Immature natural killer cell (primary cell): ENCODE data around the gene WNK2. TPM values are rescaled to one million over a fixed set of nuclear protein-coding genes. Genes with fewer than 3 reads are reported as not detected.

Source experiments
- DNase-seq, 3 donors: peaks; one replicate each; pipeline ENCODE4 v3.0.0; 2022; ENCODE audit warnings: mixed read lengths in 1 of 3
- H3K27ac Mint-ChIP-seq, 6 donors: one replicate each; pipeline ENCODE4 v1.8.0; 2020; ENCODE audit warnings: mixed read lengths in 6 of 6, mild to moderate bottlenecking in 5 of 6, inconsistent platforms in 4 of 6, moderate library complexity in 3 of 6
- H3K27me3 Mint-ChIP-seq, 3 donors: one replicate each; pipeline ENCODE4 v1.8.0; 2020 to 2021; ENCODE audit warnings: low read depth in 3 of 3, mild to moderate bottlenecking in 3 of 3, mixed read lengths in 3 of 3, moderate library complexity in 3 of 3, inconsistent platforms in 1 of 3
- H3K36me3 Mint-ChIP-seq, 3 donors: one replicate each; pipeline ENCODE4 v1.8.0; 2020; ENCODE audit warnings: mixed read lengths in 3 of 3, inconsistent platforms in 2 of 3, mild to moderate bottlenecking in 2 of 3
- H3K4me1 Mint-ChIP-seq, 2 donors: one replicate each; pipeline ENCODE4 v1.8.0; 2020; ENCODE audit warnings: inconsistent platforms in 2 of 2, mild to moderate bottlenecking in 2 of 2, mixed read lengths in 2 of 2, moderate library complexity in 1 of 2
- H3K4me3 Mint-ChIP-seq, 5 donors: one replicate each; pipeline ENCODE4 v1.8.0; 2020; ENCODE audit warnings: mild to moderate bottlenecking in 5 of 5, mixed read lengths in 5 of 5, inconsistent platforms in 3 of 5, moderate library complexity in 3 of 5
- H3K9me3 Mint-ChIP-seq, 6 donors: one replicate each; pipeline ENCODE4 v1.8.0; 2020; ENCODE audit warnings: mild to moderate bottlenecking in 6 of 6, mixed read lengths in 6 of 6, inconsistent platforms in 4 of 6, moderate library complexity in 3 of 6
- polyA plus RNA-seq, 3 donors: library from polyadenylated mRNA; unstranded; fragments of 300-500 nt; fragmentation: Illumina TruSeq; gene quantifications; one replicate each; pipeline ENCODE4 v1.2.3, GENCODE V29; 2021

The WNK2 gene
- polyA plus RNA-seq, 3 donors from 2014 or later: not detected

- no peak overlapping the region for H3K4me3 Mint-ChIP-seq
- DNase-seq: no peak
- no peak overlapping the region for H3K27ac Mint-ChIP-seq
- H3K27me3 Mint-ChIP-seq: peaks cover 6 to 11% (median 7%) of the 10 kb centered on the region in 3 donors
- no peaks in the 10 kb centered on the region for H3K36me3 Mint-ChIP-seq
- no peaks in the 10 kb centered on the region for H3K9me3 Mint-ChIP-seq
- H3K4me1 Mint-ChIP-seq: no peaks in the 10 kb centered on the region
Measured at GRCh38 chr9:93301291-93301811, 117.4 kb downstream of the WNK2 start.

GRCh38 chr9:93301911-93302541, 118.1 kb downstream of the WNK2 start:
- no peak for DNase-seq
- Mint-ChIP-seq H3K9me3 (no peaks in the 10 kb centered on the region), H3K27ac (no peak overlapping the region), H3K4me3 (no peak overlapping the region), H3K36me3 (no peaks in the 10 kb centered on the region), H3K27me3 (peaks cover 7 to 15% (median 9%) of the 10 kb centered on the region in 3 donors), H3K4me1 (no peaks in the 10 kb centered on the region)

GRCh38 chr9:93302586-93303257, 118.8 kb downstream of the WNK2 start:
- Mint-ChIP-seq H3K27me3 (peaks cover 2 to 15% (median 11%) of the 10 kb centered on the region in 3 donors), H3K36me3 (no peaks in the 10 kb centered on the region), H3K4me1 (no peaks in the 10 kb centered on the region), H3K27ac (no peak overlapping the region), H3K9me3 (no peaks in the 10 kb centered on the region), H3K4me3 (no peak overlapping the region)
- DNase-seq: peak; percentile 36 to 59 (median 52)

- Mint-ChIP-seq H3K9me3 (no peaks in the 10 kb centered on the region), H3K4me3 (no peak overlapping the region), H3K27me3 (peaks cover 2 to 15% (median 11%) of the 10 kb centered on the region in 3 donors), H3K4me1 (no peaks in the 10 kb centered on the region), H3K27ac (no peak overlapping the region), H3K36me3 (no peaks in the 10 kb centered on the region)
- DNase-seq: no peak
Measured at GRCh38 chr9:93303258-93303771, 119.4 kb downstream of the WNK2 start.

- Mint-ChIP-seq H3K9me3 (no peaks in the 10 kb centered on the region), H3K4me1 (no peaks in the 10 kb centered on the region), H3K4me3 (no peak overlapping the region), H3K36me3 (no peaks in the 10 kb centered on the region), H3K27ac (no peak overlapping the region), H3K27me3 (peaks cover 2 to 15% (median 13%) of the 10 kb centered on the region in 3 donors)
- DNase-seq: no peak
Measured at GRCh38 chr9:93303806-93304573, 120.1 kb downstream of the WNK2 start.

- Mint-ChIP-seq H3K4me3 (no peak overlapping the region), H3K27ac (no peak overlapping the region), H3K27me3 (peaks cover 2 to 22% (median 18%) of the 10 kb centered on the region in 3 donors), H3K36me3 (peaks cover 0 to 3% (median 0%) of the 10 kb centered on the region in 3 donors), H3K4me1 (no peaks in the 10 kb centered on the region), H3K9me3 (no peaks in the 10 kb centered on the region)
- no peak for DNase-seq
Measured at GRCh38 chr9:93304574-93305496, 120.9 kb downstream of the WNK2 start.

- DNase-seq: no peak
- H3K4me1 Mint-ChIP-seq: no peaks in the 10 kb centered on the region
Measured at GRCh38 chr9:93305497-93306020, 121.6 kb downstream of the WNK2 start.

GRCh38 chr9:93306081-93306480, 122.1 kb downstream of the WNK2 start:
- Mint-ChIP-seq H3K36me3 (peaks cover 0 to 3% (median 0%) of the 10 kb centered on the region in 3 donors), H3K4me1 (no peaks in the 10 kb centered on the region), H3K27ac (no peak overlapping the region), H3K9me3 (no peaks in the 10 kb centered on the region), H3K27me3 (peaks cover 4 to 22% (median 21%) of the 10 kb centered on the region in 3 donors), H3K4me3 (no peak overlapping the region)
- no peak for DNase-seq

More at GRCh38 chr9:93305497-93306020, 121.6 kb downstream of the WNK2 start:
- Mint-ChIP-seq H3K36me3 (peaks cover 0 to 3% (median 0%) of the 10 kb centered on the region in 3 donors), H3K27me3 (peaks cover 2 to 21% (median 20%) of the 10 kb centered on the region in 3 donors), H3K9me3 (no peaks in the 10 kb centered on the region), H3K27ac (no peak overlapping the region), H3K4me3 (no peak overlapping the region)

- no peak for DNase-seq
- peaks cover 0 to 3% (median 0%) of the 10 kb centered on the region in 3 donors for H3K36me3 Mint-ChIP-seq
- H3K27ac Mint-ChIP-seq: no peak overlapping the region
- no peaks in the 10 kb centered on the region for H3K9me3 Mint-ChIP-seq
- H3K4me1 Mint-ChIP-seq: no peaks in the 10 kb centered on the region
- no peak overlapping the region for H3K4me3 Mint-ChIP-seq
- H3K27me3 Mint-ChIP-seq: peaks cover 4 to 22% (median 21%) of the 10 kb centered on the region in 3 donors
Measured at GRCh38 chr9:93306579-93307091, 122.7 kb downstream of the WNK2 start.

GRCh38 chr9:93307468-93308157, 123.7 kb downstream of the WNK2 start:
- H3K27me3 Mint-ChIP-seq: peaks cover 7 to 29% (median 18%) of the 10 kb centered on the region in 3 donors
- no peak for DNase-seq
- peaks cover 0 to 3% (median 0%) of the 10 kb centered on the region in 3 donors for H3K36me3 Mint-ChIP-seq
- H3K27ac Mint-ChIP-seq: no peak overlapping the region
- H3K4me3 Mint-ChIP-seq: no peak overlapping the region
- peaks cover 0 to 1% of the 10 kb centered on the region in 2 donors for H3K4me1 Mint-ChIP-seq
- H3K9me3 Mint-ChIP-seq: peaks cover 0 to under 1% (median 0%) of the 10 kb centered on the region in 6 donors

- Mint-ChIP-seq H3K4me3 (no peak overlapping the region), H3K4me1 (peaks cover 0 to 7% of the 10 kb centered on the region in 2 donors), H3K36me3 (peaks cover 0 to 3% (median 0%) of the 10 kb centered on the region in 3 donors), H3K9me3 (peaks cover 0 to 4% (median 0%) of the 10 kb centered on the region in 6 donors), H3K27me3 (peaks cover 9 to 33% (median 24%) of the 10 kb centered on the region in 3 donors), H3K27ac (no peak overlapping the region)
- DNase-seq: no peak
Measured at GRCh38 chr9:93308158-93308602, 124.2 kb downstream of the WNK2 start.

GRCh38 chr9:93308676-93309075, 124.7 kb downstream of the WNK2 start:
- peaks cover 0 to 4% (median 0%) of the 10 kb centered on the region in 6 donors for H3K9me3 Mint-ChIP-seq
- H3K27ac Mint-ChIP-seq: no peak overlapping the region
- H3K4me3 Mint-ChIP-seq: no peak overlapping the region
- H3K4me1 Mint-ChIP-seq: peaks cover 0 to 7% of the 10 kb centered on the region in 2 donors
- no peak for DNase-seq
- peaks cover 9 to 36% (median 28%) of the 10 kb centered on the region in 3 donors for H3K27me3 Mint-ChIP-seq
- H3K36me3 Mint-ChIP-seq: peaks cover 0 to 3% (median 0%) of the 10 kb centered on the region in 3 donors
